GM19438 (cell line): ENCODE data around the gene EOLA1.
A peak's percentile ranks its signal among the peaks of the same experiment; 100 is the strongest.
"Not testable (repeated sequence)": the region's sequence is repeated elsewhere in the genome, so short reads cannot be mapped to it uniquely, and the experiment has no call there.

Experiments
- ATAC-seq: cut with Tn5 transposase; IDR thresholded peaks from one replicate; pipeline ENCODE4 v1.9.1; 2021; ENCODE audit warnings: low read depth; ENCODE audit not compliant: unreplicated experiment

EOLA1 gene

DNA sequence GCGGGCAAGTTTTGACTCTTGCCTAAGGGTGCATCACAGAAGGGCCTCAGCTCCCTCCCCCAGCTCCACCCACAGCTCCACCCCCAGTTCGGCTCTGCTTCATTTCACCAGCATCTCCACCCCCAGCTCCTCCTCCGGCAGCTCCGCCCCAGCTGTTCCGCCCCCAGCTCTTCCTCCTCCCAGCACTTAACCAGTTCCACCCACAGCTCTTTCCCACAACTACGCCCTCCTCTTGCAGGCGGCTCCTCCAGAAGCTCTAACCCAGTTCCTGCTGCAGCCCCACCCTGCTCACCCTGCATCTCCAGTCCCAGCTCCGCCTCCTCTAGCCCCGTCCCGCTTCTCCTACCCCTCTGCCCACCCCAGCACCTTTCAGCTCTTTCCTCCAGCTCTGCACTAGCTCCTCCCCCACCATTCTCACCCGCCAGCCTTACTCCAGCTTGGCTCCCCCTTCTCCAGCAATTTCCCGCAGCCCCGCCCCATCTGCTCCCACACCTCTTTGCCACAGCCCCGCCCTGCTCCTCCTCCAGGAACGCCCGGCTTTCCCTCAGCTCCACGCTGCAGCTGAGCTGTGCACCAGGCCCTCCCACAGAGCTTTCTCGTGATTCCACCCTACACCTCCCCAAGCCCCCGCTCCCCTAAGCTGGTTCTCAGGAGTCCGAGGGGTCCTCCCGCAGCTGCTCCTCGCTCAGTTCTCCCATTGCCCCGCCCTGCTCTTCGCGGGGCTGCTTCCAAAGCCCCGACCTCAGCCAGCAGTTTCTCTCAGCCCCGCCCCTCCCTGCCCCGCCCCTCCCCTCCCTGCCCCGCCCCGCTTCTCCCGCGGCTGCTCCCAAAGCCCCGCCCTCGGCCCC is 1.3 kb upstream of the EOLA1 start:
- ATAC-seq = peak; percentile 53

- ATAC-seq = peak; percentile 1
Observed at GRCh38 chrX:149540131-149540620, 636 bp upstream of the EOLA1 start.

DNA sequence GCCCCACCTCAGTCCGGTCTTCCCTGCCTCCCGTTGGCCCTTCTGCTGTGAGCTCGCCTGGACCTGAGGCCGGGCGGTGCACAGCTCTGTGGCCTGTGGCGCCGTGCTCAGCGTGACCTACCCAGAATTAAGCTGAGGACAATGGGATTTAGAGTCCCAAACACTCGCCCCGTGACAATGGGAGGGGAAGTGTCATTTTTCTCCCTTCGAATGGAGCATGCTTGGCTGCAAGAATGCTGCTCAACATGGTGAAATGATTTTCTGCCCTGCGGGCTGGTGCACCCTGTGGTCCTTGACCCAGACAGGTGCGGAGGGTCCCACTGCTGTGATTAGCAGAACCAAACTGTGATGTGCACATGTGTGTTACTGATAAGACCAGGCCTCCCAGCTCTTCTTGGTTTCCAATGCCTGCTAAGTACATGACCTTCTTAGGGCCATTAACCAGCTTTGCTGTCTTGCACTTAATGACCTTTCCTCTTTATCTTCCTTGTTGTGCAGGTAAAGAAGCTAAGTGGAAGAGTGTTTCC is 772 bp downstream of the EOLA1 start:
- no peak for ATAC-seq

GRCh38 chrX:149545545-149546543 is 5.0 kb downstream of the EOLA1 start:
- peak; percentile 54 for ATAC-seq

DNA sequence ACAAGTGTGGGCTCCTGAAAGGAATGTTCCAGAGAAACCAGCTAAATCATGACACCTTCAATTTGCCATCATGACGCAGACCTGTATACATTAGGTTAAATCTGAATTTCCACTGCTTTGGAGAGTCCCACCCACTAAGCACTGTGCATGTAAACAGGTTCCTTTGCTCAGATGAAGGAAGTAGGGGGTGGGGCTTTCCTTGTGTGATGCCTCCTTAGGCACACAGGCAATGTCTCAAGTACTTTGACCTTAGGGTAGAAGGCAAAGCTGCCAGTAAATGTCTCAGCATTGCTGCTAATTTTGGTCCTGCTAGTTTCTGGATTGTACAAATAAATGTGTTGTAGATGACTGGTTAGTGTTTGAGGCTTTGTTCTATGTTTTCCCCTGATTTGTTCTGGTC is 6.2 kb downstream of the EOLA1 start:
- ATAC-seq = not testable (repeated sequence)

DNA sequence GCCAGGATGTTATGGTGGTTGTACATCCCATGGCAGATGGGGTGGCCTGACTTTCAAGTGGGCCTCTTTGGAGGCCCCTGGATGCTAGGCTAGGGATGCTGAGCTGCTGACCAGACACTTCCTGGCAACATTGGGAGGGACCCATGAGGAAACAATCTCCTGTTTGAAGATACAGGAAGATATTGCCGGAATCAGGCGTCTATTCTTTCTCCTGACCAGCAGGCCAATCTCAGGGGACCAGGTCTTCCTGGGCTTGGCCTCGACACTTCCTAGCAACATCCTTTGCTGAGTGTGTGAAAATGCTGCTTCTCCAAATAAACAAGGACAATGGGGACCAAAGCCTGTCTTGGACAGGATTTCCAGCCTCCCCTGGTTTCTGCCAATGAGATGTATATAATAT is 7.0 kb downstream of the EOLA1 start:
- ATAC-seq = not testable (repeated sequence)

GRCh38 chrX:149549701-149550100 is 8.9 kb downstream of the EOLA1 start, which contains the start of gene HSFX3:
Gene HSFX3, minus strand, starts transcription at chrX:149549924. Its CDS starts 72 bp downstream, at chrX:149549852.
- ATAC-seq = not testable (repeated sequence)

- not testable (repeated sequence) for ATAC-seq
Observed at GRCh38 chrX:149550454-149550853, 9.6 kb downstream of the EOLA1 start.

DNA sequence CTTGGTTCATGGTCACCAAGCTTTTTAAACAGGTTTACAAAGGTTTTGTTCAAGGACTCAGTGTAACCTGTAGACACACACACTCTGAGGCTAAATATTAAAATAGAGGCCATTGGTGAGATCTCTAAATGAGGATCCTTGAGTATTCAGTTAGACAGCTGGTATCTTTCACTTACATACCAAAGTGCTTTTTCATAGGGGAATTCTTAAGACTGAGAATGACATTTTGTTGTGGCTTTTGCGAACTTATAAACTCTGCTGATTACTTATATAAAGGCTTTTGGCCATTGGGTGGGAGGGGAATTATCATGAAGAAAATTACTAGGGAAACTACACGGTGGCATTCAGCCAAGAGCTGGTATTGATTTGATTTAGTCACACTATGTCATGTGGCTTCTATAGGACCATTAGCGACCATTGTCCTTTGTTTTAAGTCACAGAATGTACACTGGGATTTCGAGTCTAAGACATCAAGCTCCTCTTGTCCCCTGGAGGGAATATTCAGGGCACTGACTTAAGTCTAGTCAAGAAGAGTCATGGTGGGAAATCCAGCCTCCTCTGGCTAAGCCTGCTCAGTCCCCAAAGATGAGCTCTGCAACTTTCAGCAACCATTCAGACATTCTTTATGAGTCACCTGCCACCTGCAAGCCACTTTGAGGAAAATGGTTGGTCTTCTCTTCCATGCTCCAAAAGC is 10.6 kb downstream of the EOLA1 start:
- ATAC-seq = not testable (repeated sequence)

GRCh38 chrX:149551939-149552248 is 11.1 kb downstream of the EOLA1 start:
- ATAC-seq = not testable (repeated sequence)

DNA sequence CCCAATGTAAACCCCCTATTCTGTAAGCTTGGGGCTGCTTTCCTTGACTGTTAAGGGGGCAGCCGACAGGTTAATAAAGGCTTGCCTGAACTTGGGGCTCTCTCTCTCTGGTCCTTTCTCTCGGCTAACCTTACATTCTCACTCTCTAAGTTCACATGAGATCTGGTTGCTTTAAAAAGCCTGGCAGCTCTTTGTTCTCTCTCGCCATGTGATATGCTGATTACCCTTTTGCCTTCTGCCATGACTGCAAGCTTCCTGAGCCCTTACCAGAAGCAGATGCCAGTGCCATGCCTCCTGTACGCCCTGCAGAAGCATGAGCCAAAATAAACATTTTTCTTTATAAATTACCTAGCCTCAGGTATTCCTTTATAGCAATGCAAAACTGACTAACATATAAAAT is 14.4 kb downstream of the EOLA1 start:
- ATAC-seq = not testable (repeated sequence)

DNA sequence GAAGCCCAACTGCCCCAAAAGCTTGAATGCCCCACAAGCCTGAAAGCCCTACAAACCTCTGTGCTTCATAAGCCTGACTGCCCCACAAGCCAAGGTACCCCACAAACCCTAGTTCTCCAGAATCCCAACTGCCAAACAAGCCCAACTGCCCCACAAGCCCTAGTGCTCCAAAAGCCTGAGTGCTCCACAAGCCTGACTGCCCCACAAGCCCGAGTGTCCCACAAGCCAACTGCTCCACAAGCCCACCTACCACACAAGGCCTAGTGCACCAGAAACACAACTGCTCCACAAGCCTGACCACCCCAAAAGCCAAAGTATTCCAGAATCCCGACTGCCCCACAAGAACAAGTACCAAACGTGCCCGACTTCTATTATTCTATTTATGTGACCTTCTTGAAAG is 22.5 kb downstream of the EOLA1 start:
- no peak for ATAC-seq

DNA sequence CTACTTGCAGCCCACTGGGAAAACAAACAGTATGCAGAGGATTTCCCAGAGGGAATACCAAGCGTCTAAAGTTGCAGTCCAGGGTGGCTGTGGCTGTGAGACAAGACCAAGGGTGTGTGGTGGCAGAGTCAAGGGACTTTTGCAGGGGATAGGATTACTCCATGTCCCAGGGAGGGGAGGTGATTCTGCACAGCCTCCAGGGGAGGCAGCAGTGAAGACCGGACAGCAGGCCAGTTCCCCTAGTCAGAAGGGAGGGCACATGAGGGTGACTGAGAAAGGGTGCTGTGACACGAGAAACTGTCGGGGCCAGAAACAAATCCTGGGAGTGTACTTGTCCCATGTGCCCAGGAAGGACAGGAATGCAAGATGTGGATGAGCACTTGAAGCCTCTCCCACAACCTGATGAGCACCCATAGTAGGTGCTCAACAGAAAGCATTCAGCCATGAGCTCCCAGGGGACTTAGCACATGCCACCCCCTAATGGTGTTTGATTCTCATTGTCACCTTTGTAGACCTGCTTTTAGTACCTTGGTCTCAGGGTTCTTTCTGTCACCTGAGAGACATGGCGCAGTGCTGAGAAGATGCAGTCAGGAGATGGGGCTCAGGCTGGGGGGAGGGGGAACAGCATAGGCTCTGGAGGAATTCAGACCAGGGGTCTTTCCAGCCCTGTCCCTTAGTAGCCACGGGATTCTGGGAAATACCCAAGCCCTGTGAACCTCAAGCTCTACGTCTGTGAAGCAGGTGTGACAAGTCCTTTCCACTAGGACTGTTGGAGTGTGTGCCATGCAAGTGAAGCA is 27.0 kb downstream of the EOLA1 start:
- ATAC-seq = no peak

GRCh38 chrX:149568701-149569296 is 28.0 kb downstream of the EOLA1 start:
- no peak for ATAC-seq

GRCh38 chrX:149569770-149570169 is 29.0 kb downstream of the EOLA1 start:
- ATAC-seq = no peak

- no peak for ATAC-seq
Observed at GRCh38 chrX:149570668-149571067, 29.9 kb downstream of the EOLA1 start.

DNA sequence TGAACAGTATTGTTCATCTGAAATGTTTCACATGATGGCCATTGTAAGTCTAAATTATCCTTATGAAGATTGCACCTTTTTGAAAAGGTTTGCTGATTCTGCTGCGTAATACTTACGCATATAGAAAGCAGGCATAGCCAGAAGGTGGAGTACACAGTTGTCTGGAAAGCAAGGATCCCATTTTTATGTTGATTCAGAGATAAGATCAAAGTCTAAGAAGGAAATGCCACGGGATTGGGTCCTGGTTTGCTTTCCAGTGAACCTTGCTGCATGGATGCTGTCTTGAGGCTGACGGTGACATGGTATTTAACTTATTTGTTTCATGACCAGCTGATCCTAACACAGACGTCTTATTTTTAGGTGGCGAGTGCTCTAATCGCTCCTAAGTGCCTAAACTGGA is 31.0 kb downstream of the EOLA1 start:
- ATAC-seq = no peak

DNA sequence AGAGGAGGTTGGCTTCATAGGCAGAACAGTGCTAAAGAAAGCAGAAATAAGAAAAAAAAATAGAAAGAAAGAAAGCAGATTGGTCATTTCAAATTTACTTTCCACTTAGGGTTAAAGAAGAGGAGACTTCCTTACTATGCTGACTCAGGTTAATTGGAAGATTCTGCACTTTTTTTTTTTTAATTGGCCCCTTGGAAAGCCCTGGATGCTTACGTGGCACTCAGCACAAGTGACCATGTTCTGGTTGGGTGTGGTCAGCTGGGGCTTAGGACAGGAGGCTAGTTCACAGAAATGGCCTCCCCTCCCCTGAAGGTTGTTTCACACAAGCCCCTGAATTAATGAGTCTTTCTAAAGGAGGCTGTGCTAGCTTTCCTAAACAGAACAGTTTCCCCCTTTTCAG is 31.9 kb downstream of the EOLA1 start:
- ATAC-seq = no peak

- ATAC-seq = peak; percentile 99
Observed at GRCh38 chrX:149573456-149573855, 32.6 kb downstream of the EOLA1 start.
